ENCODE data around the gene INHBC.

INHBC gene

GRCh38 chr12:57465030-57465746 is 30.6 kb downstream of the INHBC start:
- DNase-seq (ENCODE audit: low read depth), result no peak
- H3K4me3 ChIP-seq (ENCODE audit: low read depth, low read length), result no peak overlapping the region

GRCh38 chr12:57465747-57466505 is 31.3 kb downstream of the INHBC start:
- H3K4me3 ChIP-seq (ENCODE audit: low read depth, low read length), result no peak overlapping the region
- DNase-seq (ENCODE audit: low read depth), result no peak

GRCh38 chr12:57467212-57467874 is 32.8 kb downstream of the INHBC start:
- DNase-seq (ENCODE audit: low read depth), result no peak
- H3K4me3 ChIP-seq (ENCODE audit: low read depth, low read length), result no peak overlapping the region

GRCh38 chr12:57467915-57468314 is 33.3 kb downstream of the INHBC start:
- DNase-seq (ENCODE audit: low read depth), result no peak
- no peak overlapping the region for H3K4me3 ChIP-seq (ENCODE audit: low read depth, low read length)

GRCh38 chr12:57469296-57470164 is 34.9 kb downstream of the INHBC start:
- DNase-seq (ENCODE audit: low read depth), result no peak
- H3K4me3 ChIP-seq (ENCODE audit: low read depth, low read length), result no peak overlapping the region

- H3K4me3 ChIP-seq (ENCODE audit: low read depth, low read length), result no peak overlapping the region
- DNase-seq (ENCODE audit: low read depth), result no peak
Measured at GRCh38 chr12:57470286-57470969, 35.8 kb downstream of the INHBC start.

GRCh38 chr12:57470970-57471656 is 36.5 kb downstream of the INHBC start:
- no peak for DNase-seq (ENCODE audit: low read depth)
- no peak overlapping the region for H3K4me3 ChIP-seq (ENCODE audit: low read depth, low read length)

- H3K4me3 ChIP-seq (ENCODE audit: low read depth, low read length), result no peak overlapping the region
- no peak for DNase-seq (ENCODE audit: low read depth)
Measured at GRCh38 chr12:57471661-57472060, 37.1 kb downstream of the INHBC start.

GRCh38 chr12:57472391-57472790 is 37.8 kb downstream of the INHBC start:
- no peak overlapping the region for H3K4me3 ChIP-seq (ENCODE audit: low read depth, low read length)
- no peak for DNase-seq (ENCODE audit: low read depth)

GRCh38 chr12:57473392-57473791 is 38.8 kb downstream of the INHBC start:
- no peak overlapping the region for H3K4me3 ChIP-seq (ENCODE audit: low read depth, low read length)
- no peak for DNase-seq (ENCODE audit: low read depth)

- H3K4me3 ChIP-seq (ENCODE audit: low read depth, low read length), result no peak overlapping the region
- DNase-seq (ENCODE audit: low read depth), result no peak
Measured at GRCh38 chr12:57473886-57474285, 39.3 kb downstream of the INHBC start.

- no peak for DNase-seq (ENCODE audit: low read depth)
- no peak overlapping the region for H3K4me3 ChIP-seq (ENCODE audit: low read depth, low read length)
Measured at GRCh38 chr12:57474430-57474829, 39.8 kb downstream of the INHBC start.

- no peak for DNase-seq (ENCODE audit: low read depth)
- no peak overlapping the region for H3K4me3 ChIP-seq (ENCODE audit: low read depth, low read length)
Measured at GRCh38 chr12:57474862-57475261, 40.3 kb downstream of the INHBC start.

- DNase-seq (ENCODE audit: low read depth), result no peak
- H3K4me3 ChIP-seq (ENCODE audit: low read depth, low read length), result peak overlapping the region; percentile 28
Measured at GRCh38 chr12:57475271-57476161, 40.9 kb downstream of the INHBC start.

GRCh38 chr12:57476162-57476992 is 41.8 kb downstream of the INHBC start:
- peak overlapping the region; percentile 28 for H3K4me3 ChIP-seq (ENCODE audit: low read depth, low read length)
- no peak for DNase-seq (ENCODE audit: low read depth)

GRCh38 chr12:57476993-57477709 is 42.6 kb downstream of the INHBC start:
- H3K4me3 ChIP-seq (ENCODE audit: low read depth, low read length), result no peak overlapping the region
- no peak for DNase-seq (ENCODE audit: low read depth)

All from skeletal muscle cell (primary cell).